Esophagus muscularis mucosa (tissue), 3 donors: Measurements from ENCODE around the gene PRKACA.

ENCODE experiments used
- POLR2A ChIP-seq: fragments of 450-650 bp; IDR thresholded peaks from one replicate; pipeline ENCODE4 v1.6.1; 2017; ENCODE audit warnings: antibody characterized with exemption, moderate library complexity, mild to moderate bottlenecking, low read depth
- TF ChIP-seq, protein P1 (sequence below), 3 experiments: fragments of 200-600 bp in 2 of 3; fragments of 450-650 bp in 1 of 3; sonication (generic) in 2 of 3; IDR thresholded peaks; one replicate each; pipeline ENCODE4 v1.5.1; 2017 to 2019; ENCODE audit warnings: antibody characterized with exemption in 3 of 3, mild to moderate bottlenecking in 2 of 3, moderate library complexity in 1 of 3

DNA sequence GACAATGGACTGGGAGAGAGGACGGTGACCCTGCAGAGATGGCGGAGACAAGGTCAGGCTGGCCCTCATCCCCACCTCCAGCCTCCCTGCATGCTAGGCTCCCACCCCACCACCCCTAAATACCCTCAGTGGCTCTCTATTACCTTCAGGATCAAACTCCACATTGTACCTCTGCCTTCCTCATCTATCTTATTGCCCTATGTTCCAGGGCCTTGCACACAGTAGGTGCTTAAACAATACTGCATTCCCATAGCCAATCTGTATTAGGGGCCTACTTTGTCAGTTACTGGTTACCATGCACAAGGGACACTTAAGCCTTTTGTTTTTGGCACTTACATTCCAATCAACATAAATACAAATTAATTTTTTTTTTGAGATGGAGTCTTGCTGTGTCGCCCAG lies 62.2 kb downstream of the PRKACA start:
- TF ChIP-seq, protein P1, sequence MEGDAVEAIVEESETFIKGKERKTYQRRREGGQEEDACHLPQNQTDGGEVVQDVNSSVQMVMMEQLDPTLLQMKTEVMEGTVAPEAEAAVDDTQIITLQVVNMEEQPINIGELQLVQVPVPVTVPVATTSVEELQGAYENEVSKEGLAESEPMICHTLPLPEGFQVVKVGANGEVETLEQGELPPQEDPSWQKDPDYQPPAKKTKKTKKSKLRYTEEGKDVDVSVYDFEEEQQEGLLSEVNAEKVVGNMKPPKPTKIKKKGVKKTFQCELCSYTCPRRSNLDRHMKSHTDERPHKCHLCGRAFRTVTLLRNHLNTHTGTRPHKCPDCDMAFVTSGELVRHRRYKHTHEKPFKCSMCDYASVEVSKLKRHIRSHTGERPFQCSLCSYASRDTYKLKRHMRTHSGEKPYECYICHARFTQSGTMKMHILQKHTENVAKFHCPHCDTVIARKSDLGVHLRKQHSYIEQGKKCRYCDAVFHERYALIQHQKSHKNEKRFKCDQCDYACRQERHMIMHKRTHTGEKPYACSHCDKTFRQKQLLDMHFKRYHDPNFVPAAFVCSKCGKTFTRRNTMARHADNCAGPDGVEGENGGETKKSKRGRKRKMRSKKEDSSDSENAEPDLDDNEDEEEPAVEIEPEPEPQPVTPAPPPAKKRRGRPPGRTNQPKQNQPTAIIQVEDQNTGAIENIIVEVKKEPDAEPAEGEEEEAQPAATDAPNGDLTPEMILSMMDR (IDR thresholded peaks at IDR 0.05): no peak
- TF ChIP-seq POLR2A: no peak
